Measurements from ENCODE around the gene ACTG1. TPM values are rescaled to one million over a fixed set of nuclear protein-coding genes. Genes with fewer than 3 reads are reported as not detected.

Gene ACTG1
- total RNA-seq, 1 donor from 2014 or later, result 3,451 TPM

DNA sequence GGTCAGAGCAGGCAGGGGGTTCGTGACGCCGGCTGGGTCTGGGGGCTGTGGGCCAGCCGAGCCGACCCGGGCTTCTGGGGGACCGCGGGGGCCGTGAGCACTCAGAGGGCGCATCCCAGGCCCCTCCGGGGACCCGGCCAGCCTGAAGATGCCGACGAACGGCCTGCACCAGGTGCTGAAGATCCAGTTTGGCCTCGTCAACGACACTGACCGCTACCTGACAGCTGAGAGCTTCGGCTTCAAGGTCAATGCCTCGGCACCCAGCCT is 15.7 kb upstream of the ACTG1 start:
- DNase-seq (ENCODE audit: extremely low spot score, unreplicated experiment), result no peak
- H3K27me3 Mint-ChIP-seq, result no peaks in the 10 kb centered on the region
- H3K4me3 Mint-ChIP-seq, result no peak overlapping the region
- no peaks in the 10 kb centered on the region for H3K36me3 Mint-ChIP-seq
- no peaks in the 10 kb centered on the region for H3K9me3 Mint-ChIP-seq
- H3K4me1 Mint-ChIP-seq (ENCODE audit: unreplicated experiment), result peaks cover under 1% of the 10 kb centered on the region
- no peak overlapping the region for H3K27ac Mint-ChIP-seq
- TF ChIP-seq, protein P1, sequence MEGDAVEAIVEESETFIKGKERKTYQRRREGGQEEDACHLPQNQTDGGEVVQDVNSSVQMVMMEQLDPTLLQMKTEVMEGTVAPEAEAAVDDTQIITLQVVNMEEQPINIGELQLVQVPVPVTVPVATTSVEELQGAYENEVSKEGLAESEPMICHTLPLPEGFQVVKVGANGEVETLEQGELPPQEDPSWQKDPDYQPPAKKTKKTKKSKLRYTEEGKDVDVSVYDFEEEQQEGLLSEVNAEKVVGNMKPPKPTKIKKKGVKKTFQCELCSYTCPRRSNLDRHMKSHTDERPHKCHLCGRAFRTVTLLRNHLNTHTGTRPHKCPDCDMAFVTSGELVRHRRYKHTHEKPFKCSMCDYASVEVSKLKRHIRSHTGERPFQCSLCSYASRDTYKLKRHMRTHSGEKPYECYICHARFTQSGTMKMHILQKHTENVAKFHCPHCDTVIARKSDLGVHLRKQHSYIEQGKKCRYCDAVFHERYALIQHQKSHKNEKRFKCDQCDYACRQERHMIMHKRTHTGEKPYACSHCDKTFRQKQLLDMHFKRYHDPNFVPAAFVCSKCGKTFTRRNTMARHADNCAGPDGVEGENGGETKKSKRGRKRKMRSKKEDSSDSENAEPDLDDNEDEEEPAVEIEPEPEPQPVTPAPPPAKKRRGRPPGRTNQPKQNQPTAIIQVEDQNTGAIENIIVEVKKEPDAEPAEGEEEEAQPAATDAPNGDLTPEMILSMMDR (conservative IDR thresholded peaks at IDR 0.05), result no peak

DNA sequence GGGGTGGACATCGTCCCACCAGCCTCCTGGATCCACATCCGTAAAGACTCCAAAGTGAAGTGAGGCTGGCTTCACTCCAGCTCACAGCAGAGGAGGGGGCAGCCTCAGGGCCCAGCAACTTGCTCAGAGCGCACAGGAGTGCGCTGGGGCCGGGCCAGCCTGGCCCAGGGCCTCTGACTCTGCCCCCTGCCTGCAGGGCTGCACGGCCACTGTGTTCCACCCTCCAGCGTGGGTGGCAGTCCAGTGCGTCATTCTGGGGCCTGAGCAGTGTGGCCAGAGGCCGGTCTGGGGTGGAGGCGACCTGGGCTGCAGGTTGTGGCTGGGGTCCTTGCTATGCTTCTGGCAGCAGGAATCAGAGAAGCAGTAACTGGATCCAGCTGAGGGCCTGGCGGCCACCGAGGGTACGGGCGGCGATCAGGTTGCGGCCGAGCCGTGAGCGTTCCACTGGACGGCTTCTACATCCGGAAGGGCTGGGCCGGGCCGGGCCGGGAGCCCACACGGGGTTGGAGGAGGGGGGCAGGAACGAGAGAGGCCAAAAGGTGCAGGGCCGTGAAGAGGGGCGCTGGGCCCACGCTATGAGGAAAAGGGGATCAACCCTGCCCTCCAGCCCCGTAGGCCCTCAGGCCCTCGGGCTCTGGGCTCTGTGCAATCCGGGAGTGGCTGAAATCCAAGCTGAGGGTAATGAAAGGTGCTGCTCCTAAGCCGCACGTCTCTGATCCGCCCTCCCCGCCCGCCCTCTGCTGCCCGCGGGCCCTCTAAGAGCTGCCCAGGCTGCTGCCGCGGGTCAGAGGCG is 15.2 kb upstream of the ACTG1 start, which contains the start of gene FSCN2:
Gene FSCN2, plus strand, starts transcription at position 787 of the 793 bp plus-strand sequence. CDS start 155 bp downstream, outside the sequence.
- Mint-ChIP-seq H3K4me1 (ENCODE audit: unreplicated experiment) (peaks cover 6% of the 10 kb centered on the region), H3K36me3 (no peaks in the 10 kb centered on the region), H3K27ac (no peak within 1 kb of the TSS), H3K4me3 (no peak within 1 kb of the TSS), H3K9me3 (no peaks in the 10 kb centered on the region), H3K27me3 (no peaks in the 10 kb centered on the region)
- TF ChIP-seq, protein P1 (conservative IDR thresholded peaks at IDR 0.05), result peak; percentile 19
- DNase-seq (ENCODE audit: extremely low spot score, unreplicated experiment), result no peak

DNA sequence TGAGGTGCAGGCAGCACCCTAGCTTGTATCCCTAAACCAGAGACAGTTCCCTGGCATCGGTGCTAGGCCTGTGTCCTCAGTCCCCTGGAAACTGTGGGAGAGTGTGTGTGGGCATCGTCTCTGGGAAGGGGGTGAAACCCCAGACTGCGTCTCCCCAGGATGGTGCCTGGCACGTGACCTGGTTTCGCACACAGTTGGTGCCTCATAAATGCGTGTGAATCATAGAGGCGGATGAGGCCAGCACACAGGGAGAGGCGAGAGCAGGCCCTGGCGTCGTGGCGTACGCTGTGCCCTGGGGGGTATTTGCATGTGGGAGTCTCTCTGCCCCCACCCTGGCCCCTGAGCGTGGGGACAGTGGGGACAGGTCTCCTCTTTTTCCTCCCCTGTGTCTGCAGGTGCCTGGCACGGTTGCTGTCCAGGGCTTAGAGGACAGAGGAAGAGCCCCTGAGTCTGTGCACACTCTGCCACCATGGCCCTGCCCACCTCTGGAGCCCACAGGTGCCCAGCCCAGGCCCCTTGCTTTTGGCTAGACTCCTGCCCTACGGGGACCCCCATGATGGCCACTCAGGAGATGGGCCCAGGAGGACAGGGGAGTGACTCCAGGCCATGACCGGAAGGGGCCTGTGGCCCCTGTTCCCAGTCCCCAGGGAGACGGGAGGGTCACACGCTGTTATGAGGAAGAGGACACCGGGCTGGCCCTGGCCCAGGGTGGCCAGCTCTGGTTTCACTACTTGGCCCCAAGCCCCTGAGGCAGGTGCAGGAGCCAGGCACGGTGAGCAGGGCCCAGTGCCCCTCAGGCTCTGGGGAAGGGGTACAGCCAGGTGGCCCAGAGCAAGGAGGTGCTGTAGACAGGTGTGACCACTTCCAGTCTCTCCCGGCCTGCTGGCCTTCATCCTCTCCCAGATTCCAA is 14.3 kb upstream of the ACTG1 start:
- no peak for DNase-seq (ENCODE audit: extremely low spot score, unreplicated experiment)
- Mint-ChIP-seq H3K27me3 (no peaks in the 10 kb centered on the region), H3K27ac (no peak overlapping the region), H3K36me3 (no peaks in the 10 kb centered on the region), H3K4me1 (ENCODE audit: unreplicated experiment) (peaks cover 11% of the 10 kb centered on the region), H3K4me3 (no peak overlapping the region), H3K9me3 (no peaks in the 10 kb centered on the region)
- TF ChIP-seq, protein P1 (conservative IDR thresholded peaks at IDR 0.05), result no peak

DNA sequence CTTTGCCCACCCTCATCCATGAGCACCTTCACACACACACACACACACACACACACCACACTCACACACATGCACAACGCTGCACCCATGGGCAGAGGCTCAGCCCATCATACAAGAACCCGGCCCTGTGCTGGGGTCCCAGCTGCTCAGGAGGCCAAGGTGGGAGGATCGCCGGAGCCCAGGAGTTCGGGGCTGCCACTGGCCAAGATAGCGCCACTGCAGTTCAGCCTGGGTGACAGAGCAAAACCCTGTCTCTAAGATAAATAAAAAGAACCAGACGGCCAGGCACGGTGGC is 12.2 kb upstream of the ACTG1 start:
- Mint-ChIP-seq H3K36me3 (no peaks in the 10 kb centered on the region), H3K4me1 (ENCODE audit: unreplicated experiment) (peaks cover 16% of the 10 kb centered on the region), H3K9me3 (no peaks in the 10 kb centered on the region), H3K27me3 (peaks cover 5% of the 10 kb centered on the region), H3K27ac (no peak overlapping the region), H3K4me3 (no peak overlapping the region)
- DNase-seq (ENCODE audit: extremely low spot score, unreplicated experiment), result no peak
- TF ChIP-seq, protein P1 (conservative IDR thresholded peaks at IDR 0.05), result no peak

DNA sequence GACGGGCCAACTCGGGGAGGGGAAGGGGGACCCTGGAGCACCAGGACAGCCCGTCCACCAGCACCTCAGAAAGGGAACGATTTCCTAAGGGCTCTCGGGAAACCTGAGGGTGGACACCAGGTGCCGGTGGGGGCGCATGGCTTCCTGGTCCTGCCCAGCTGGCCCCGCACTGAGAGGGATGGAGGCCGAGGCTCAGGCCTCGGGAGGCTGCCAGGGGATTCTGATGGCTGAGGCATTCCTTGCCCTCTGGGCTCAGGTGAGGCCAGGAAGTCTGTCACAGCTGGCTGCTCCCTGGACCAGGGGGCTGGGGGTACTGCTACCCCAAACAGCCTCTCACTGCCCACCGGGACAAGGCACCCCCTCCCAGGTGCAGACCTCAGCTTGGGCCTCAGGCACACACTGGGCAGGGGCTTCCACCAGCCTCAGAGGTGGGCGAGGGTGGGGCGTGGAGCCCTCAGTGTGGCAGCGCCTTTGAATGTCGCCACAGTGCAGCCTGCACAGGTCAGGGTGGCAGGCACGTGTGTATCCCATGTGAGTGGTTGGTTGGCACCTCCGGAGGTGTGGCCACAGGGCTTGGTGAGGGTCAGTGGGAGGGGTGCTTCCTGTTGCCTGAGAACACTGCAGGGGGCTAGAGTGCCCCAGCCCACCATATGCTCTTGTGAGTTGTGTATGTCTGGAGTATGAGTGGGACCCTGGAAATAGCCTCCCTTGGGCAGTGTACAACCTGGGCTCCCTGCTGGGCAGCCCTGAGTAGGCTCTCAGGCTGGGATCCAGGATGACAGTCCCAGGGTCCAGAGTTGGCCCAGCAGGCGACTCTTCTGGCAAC is 11.7 kb upstream of the ACTG1 start:
- H3K27me3 Mint-ChIP-seq, result peaks cover 5% of the 10 kb centered on the region
- TF ChIP-seq, protein P1 (conservative IDR thresholded peaks at IDR 0.05), result no peak
- H3K9me3 Mint-ChIP-seq, result no peaks in the 10 kb centered on the region
- no peak overlapping the region for H3K4me3 Mint-ChIP-seq
- H3K36me3 Mint-ChIP-seq, result no peaks in the 10 kb centered on the region
- H3K4me1 Mint-ChIP-seq (ENCODE audit: unreplicated experiment), result peaks cover 16% of the 10 kb centered on the region
- DNase-seq (ENCODE audit: extremely low spot score, unreplicated experiment), result no peak
- no peak overlapping the region for H3K27ac Mint-ChIP-seq

Measured in type B pancreatic cell (in vitro differentiated cells).